Osteocyte (in vitro differentiated cells): ENCODE measurements around the gene FAM228B. TPM values are rescaled to one million over a fixed set of nuclear protein-coding genes. Genes with fewer than 3 reads are reported as not detected.
"Not testable (repeated sequence)": the region's sequence is repeated elsewhere in the genome, so short reads cannot be mapped to it uniquely, and the experiment has no call there.

ENCODE experiments used
- DNase-seq: peaks from one replicate; pipeline ENCODE4 v3.0.0; 2021; ENCODE audit warnings: mixed read lengths; ENCODE audit not compliant: unreplicated experiment; ENCODE audit errors: extremely low spot score
- H3K27ac Mint-ChIP-seq: one replicate; pipeline ENCODE4 v1.8.0; 2021; ENCODE audit warnings: mild to moderate bottlenecking, mixed read lengths; ENCODE audit not compliant: unreplicated experiment
- H3K27me3 Mint-ChIP-seq: one replicate; pipeline ENCODE4 v1.8.0; 2021; ENCODE audit warnings: mixed read lengths; ENCODE audit not compliant: unreplicated experiment
- H3K36me3 Mint-ChIP-seq: one replicate; pipeline ENCODE4 v1.8.0; 2021; ENCODE audit warnings: mixed read lengths; ENCODE audit not compliant: unreplicated experiment
- H3K4me1 Mint-ChIP-seq: one replicate; pipeline ENCODE4 v1.8.0; 2021; ENCODE audit warnings: mixed read lengths; ENCODE audit not compliant: unreplicated experiment
- H3K4me3 Mint-ChIP-seq: one replicate; pipeline ENCODE4 v1.8.0; 2021; ENCODE audit warnings: mild to moderate bottlenecking, moderate library complexity, mixed read lengths; ENCODE audit not compliant: unreplicated experiment
- H3K9me3 Mint-ChIP-seq: one replicate; pipeline ENCODE4 v1.8.0; 2021; ENCODE audit warnings: mixed read lengths; ENCODE audit not compliant: unreplicated experiment
- CTCF ChIP-seq: fragments of 200-600 bp; sonication (generic); IDR thresholded peaks from 2 replicates; pipeline ENCODE4 v1.5.0; 2021; ENCODE audit warnings: antibody characterized with exemption, mild to moderate bottlenecking, moderate library complexity
- total RNA-seq: library from RNA; stranded (reverse); gene quantifications from 2 replicates; pipeline ENCODE4 v1.2.1, GENCODE V29; 2021

FAM228B gene
- total RNA-seq, 1 donor from 2014 or later, result 19.5 TPM

DNA sequence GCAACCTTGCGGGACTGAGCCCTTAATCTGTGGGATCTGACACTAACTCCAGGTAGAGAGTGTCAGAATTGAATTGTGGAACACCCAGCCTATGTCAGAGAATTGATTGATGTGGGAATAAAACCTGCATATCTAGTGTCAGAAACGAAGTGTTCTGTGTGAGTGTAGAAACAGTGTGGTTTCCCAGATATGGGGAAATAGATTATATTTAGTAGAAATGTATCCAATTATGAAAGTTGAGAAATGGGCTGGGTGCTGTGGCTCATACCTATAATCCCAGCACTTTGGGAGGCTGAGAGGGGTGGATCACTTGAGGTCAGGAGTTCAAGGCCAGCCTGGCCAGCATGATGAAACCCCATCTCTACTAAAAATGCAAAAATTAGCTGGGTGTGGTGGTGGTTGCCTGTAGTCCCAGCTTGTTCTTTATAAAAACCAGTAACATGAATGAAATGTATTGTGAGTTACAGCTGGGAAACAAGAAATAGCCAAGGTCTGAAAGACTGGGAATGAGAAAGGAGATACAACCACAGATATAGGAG, 34.4 kb upstream of the FAM228B start:
- Mint-ChIP-seq H3K4me3 (no peak overlapping the region), H3K36me3 (peaks cover 6% of the 10 kb centered on the region), H3K9me3 (no peaks in the 10 kb centered on the region), H3K4me1 (peaks cover 7% of the 10 kb centered on the region), H3K27me3 (no peaks in the 10 kb centered on the region), H3K27ac (no peak overlapping the region)
- no peak for DNase-seq
- TF ChIP-seq CTCF, result no peak

GRCh38 chr2:24093270-24093669, 30.0 kb upstream of the FAM228B start:
- H3K4me1 Mint-ChIP-seq, H3K27ac Mint-ChIP-seq, DNase-seq, H3K27me3 Mint-ChIP-seq, H3K4me3 Mint-ChIP-seq: not testable (repeated sequence)
- H3K36me3 Mint-ChIP-seq, result peaks cover 34% of the 10 kb centered on the region
- H3K9me3 Mint-ChIP-seq, result peaks cover 13% of the 10 kb centered on the region

- H3K27ac Mint-ChIP-seq, DNase-seq, H3K4me1 Mint-ChIP-seq, H3K4me3 Mint-ChIP-seq, H3K27me3 Mint-ChIP-seq: not testable (repeated sequence)
- Mint-ChIP-seq H3K9me3 (peaks cover 13% of the 10 kb centered on the region), H3K36me3 (peaks cover 33% of the 10 kb centered on the region)
Observed at GRCh38 chr2:24095171-24095677, 28.0 kb upstream of the FAM228B start.

GRCh38 chr2:24100732-24101131, 22.5 kb upstream of the FAM228B start:
- peaks cover 21% of the 10 kb centered on the region for H3K36me3 Mint-ChIP-seq

GRCh38 chr2:24101992-24102391, 21.3 kb upstream of the FAM228B start:
- TF ChIP-seq CTCF, result no peak
- H3K27me3 Mint-ChIP-seq, result no peaks in the 10 kb centered on the region
- H3K4me3 Mint-ChIP-seq, result no peak overlapping the region

More at GRCh38 chr2:24100732-24101131, 22.5 kb upstream of the FAM228B start:
- not testable (repeated sequence) for H3K27ac Mint-ChIP-seq, H3K4me1 Mint-ChIP-seq, DNase-seq, H3K4me3 Mint-ChIP-seq, H3K27me3 Mint-ChIP-seq
- peaks cover 13% of the 10 kb centered on the region for H3K9me3 Mint-ChIP-seq

DNA sequence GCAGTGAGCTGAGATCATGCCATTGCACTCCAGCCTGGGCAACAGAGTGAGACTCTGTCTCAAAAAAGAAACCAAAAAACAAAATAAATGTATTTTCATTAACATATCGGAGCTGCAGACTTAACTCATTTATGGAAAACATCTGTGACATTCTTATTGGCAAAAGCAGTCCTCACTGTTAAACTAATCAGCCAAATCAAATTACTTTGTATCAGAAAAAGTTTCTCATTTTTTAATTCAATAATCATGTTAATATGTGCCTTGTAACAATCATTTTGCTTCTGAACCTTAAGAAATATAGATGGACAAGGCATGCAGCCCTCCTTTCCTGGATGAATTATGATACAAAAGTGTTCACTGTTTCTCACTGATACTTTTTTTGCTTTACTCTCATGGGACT, 20.6 kb upstream of the FAM228B start:
- Mint-ChIP-seq H3K4me3 (no peak overlapping the region), H3K4me1 (no peaks in the 10 kb centered on the region), H3K9me3 (peaks cover 17% of the 10 kb centered on the region), H3K36me3 (peaks cover 17% of the 10 kb centered on the region), H3K27me3 (no peaks in the 10 kb centered on the region), H3K27ac (no peak overlapping the region)
- no peak for TF ChIP-seq CTCF
- DNase-seq, result no peak

More at GRCh38 chr2:24101992-24102391, 21.3 kb upstream of the FAM228B start:
- no peaks in the 10 kb centered on the region for H3K4me1 Mint-ChIP-seq
- peaks cover 15% of the 10 kb centered on the region for H3K9me3 Mint-ChIP-seq
- DNase-seq, result no peak
- peaks cover 20% of the 10 kb centered on the region for H3K36me3 Mint-ChIP-seq
- no peak overlapping the region for H3K27ac Mint-ChIP-seq
